ENCODE measurements around the gene IL11.

DNA sequence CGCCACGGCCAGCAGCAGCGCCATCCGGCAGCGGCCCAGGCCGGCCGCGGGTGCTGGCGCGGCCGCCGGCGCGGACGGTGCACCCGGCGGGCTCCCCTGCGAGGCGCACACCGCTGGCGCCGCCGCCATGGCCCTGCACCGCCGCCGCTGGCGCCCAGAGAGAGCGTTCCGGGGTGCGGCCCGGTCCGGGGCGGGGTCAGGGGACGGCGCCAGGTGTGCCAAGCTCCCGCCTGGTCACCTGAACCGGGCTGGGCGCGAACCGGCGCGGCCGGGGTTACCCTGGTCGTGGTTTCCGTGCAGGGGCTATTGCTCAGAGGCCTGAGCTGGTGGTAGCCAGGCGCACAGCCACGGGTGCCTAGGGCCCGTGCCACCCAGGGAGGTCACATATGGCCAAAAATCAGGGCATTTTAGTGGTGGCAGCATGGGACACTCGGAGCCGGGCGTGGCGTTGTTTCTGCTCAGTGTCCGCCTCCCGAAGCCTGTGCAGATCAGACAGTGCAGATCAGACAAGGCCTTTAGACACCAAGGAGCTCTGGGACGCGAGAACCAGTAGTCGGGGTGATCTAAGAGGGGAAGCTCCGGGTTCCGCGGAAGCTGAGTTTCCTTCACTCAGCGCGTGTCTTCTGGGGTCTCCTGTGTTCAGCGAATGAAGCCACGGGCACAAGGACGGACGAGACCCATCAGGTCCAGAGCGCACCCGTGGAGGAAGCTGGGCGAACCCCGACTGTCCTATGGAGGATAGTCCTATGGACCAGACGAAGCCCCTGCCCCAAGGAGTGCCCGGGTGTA lies 14.1 kb upstream of the IL11 start, which contains the start of gene TMEM238:
- no peak for TF ChIP-seq CTCF (IDR thresholded peaks at IDR 0.05; ENCODE audit: extremely low read depth in 1 of 2, insufficient read depth in 1 of 2, low read depth in 1 of 2, low read length in 2 of 2)
- no peak for TF ChIP-seq POLR2AphosphoS5 (IDR thresholded peaks at IDR 0.05; ENCODE audit: insufficient read depth, low read depth, low read length)
- no peak for TF ChIP-seq FOS (IDR thresholded peaks at IDR 0.05; ENCODE audit: borderline replicate concordance, insufficient read depth, low read length)
- no peak for TF ChIP-seq POLR2A (IDR thresholded peaks at IDR 0.05; ENCODE audit: low read depth, low read length)
- TF ChIP-seq EZH2 (IDR thresholded peaks at IDR 0.05; ENCODE audit: borderline replicate concordance, low read depth, low read length, severe bottlenecking), result no peak
- TF ChIP-seq MAX (IDR thresholded peaks at IDR 0.05; ENCODE audit: insufficient read depth, insufficient read length), result no peak
